Stomach (tissue), 9 donors: ENCODE results near the gene TRAF3IP3. TPM values are rescaled to one million over a fixed set of nuclear protein-coding genes. Genes with fewer than 3 reads are reported as not detected.

Source experiments
- DNase-seq, 2 donors: peaks; one replicate each; pipeline versions ENCODE4 v3.0.0 to v3.0.0-alpha.2; 2013 to 2019
- H3K27ac ChIP-seq, 5 donors: fragments of 200-600 bp in 4 of 5; sonication (generic) in 4 of 5; one replicate each; pipeline ENCODE4 v1.5.1; 2013 to 2019; ENCODE audit warnings: mild to moderate bottlenecking in 1 of 5, moderate library complexity in 1 of 5
- H3K27me3 ChIP-seq, 3 donors: fragments of 200-600 bp; sonication (generic); one replicate each; pipeline ENCODE4 v1.5.1; 2017 to 2019; ENCODE audit warnings: mixed run types in 1 of 3
- H3K36me3 ChIP-seq, 4 donors: fragments of 200-600 bp; sonication (generic); 1 replicate in 3 of 4; 2 replicates in 1 of 4; pipeline ENCODE4 v1.5.1; 2016 to 2019
- H3K4me1 ChIP-seq, 4 donors: fragments of 200-600 bp; sonication (generic); one replicate each; pipeline ENCODE4 v1.5.1; 2016 to 2019
- H3K4me3 ChIP-seq, 4 donors: fragments of 200-600 bp; sonication (generic) in 3 of 4; one replicate each; pipeline ENCODE4 v1.5.1; 2016 to 2019; ENCODE audit warnings: mild to moderate bottlenecking in 1 of 4
- H3K9me3 ChIP-seq, 4 donors: fragments of 200-600 bp; sonication (generic); one replicate each; pipeline ENCODE4 v1.5.1; 2016 to 2019
- EP300 ChIP-seq: sonication (generic); formaldehyde crosslinking; IDR thresholded peaks from one replicate; pipeline ENCODE4 v1.6.1; 2017; ENCODE audit warnings: antibody characterized with exemption
- POLR2A ChIP-seq, 4 donors: fragments of 450-650 bp; IDR thresholded peaks; one replicate each; pipeline ENCODE4 v1.6.1; 2016; ENCODE audit warnings: antibody characterized with exemption in 4 of 4, control low read depth in 2 of 4, mild to moderate bottlenecking in 1 of 4, moderate library complexity in 1 of 4
- POLR2AphosphoS5 ChIP-seq, 3 donors: sonication (generic); formaldehyde crosslinking; IDR thresholded peaks; one replicate each; pipeline ENCODE4 v1.6.1; 2016; ENCODE audit warnings: antibody characterized with exemption in 3 of 3
- WGBS, 5 donors: extraction: QIAGEN DNeasy Blood & Tissue Kit in 3 of 5; methylation state at CpG; one replicate each; pipeline versions ENCODE4 v1.1.5 to v1.1.7; 2013 to 2018; 5-methylcytosine and 5-hydroxymethylcytosine counted together
- intact Hi-C: fragments of 100-400 bp; cut with DNase I; formaldehyde crosslinking; loops from one replicate; pipeline ENCODE4 v1.15.1; 2023; ENCODE audit warnings: low total_unique reads
- polyA plus RNA-seq, 3 donors: library from polyadenylated mRNA; stranded (reverse); fragments of 200-250 nt; gene quantifications; one replicate each; pipeline ENCODE4 v1.2.3, GENCODE V29; 2013
- total RNA-seq, 5 donors: library from RNA; depleted of rRNA; stranded (reverse); fragments of >200 nt; gene quantifications; one replicate each; pipeline versions ENCODE4 v1.1.0 to v1.2.3, GENCODE V29; 2014 to 2016
- TF ChIP-seq, protein P1 (sequence below), 7 experiments: fragments of 450-650 bp in 4 of 7; fragments of 200-600 bp in 3 of 7; sonication (generic) in 3 of 7; IDR thresholded peaks; one replicate each; pipeline ENCODE4 v1.5.1; 2016 to 2019; ENCODE audit warnings: antibody characterized with exemption in 7 of 7, control low read depth in 2 of 7, mild to moderate bottlenecking in 1 of 7
- donor health status: healthy with polysubstance abuse.
- donor health status: Bipolar disorder and iron deficiency.
- donor health status: healthy.

The TRAF3IP3 gene
- total and polyA plus RNA-seq, 8 donors: 2.2 to 9.6 (median 3.3) TPM; not detected in 1

DNA sequence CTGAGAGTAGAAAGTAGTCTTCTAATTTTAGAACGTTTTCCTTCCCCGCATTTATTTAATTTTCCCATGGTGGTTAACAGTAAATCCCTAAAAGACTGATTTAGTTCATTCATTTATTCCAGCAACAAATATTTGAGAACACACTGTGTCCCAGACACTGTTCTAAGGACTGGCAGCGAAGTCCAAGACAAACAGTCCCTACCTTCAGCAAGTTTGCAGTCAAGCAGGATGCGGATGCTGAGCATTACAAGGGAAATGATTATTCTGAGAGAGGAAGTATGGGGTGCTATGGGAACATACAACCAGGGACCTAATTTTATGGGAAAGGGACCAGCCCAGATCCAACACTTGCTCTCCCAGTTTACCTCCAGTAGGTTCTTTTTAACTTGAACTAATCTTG lies 29.7 kb downstream of the TRAF3IP3 start:
- Histone ChIP-seq H3K27ac (peak overlapping the region in 4 of 5 donors; percentile 82 to 93 (median 88)), H3K4me3 (no peak overlapping the region), H3K9me3 (no peaks in the 10 kb centered on the region), H3K27me3 (no peaks in the 10 kb centered on the region), H3K4me1 (peaks cover 35 to 58% (median 54%) of the 10 kb centered on the region in 4 donors), H3K36me3 (peaks cover 0 to 33% (median 18%) of the 10 kb centered on the region in 4 donors)
- 57 to 94% (median 79%) methylated on average over 4 of the region's 4 CpGs for WGBS, 5 donors
- TF ChIP-seq POLR2A (IDR thresholded peaks at IDR 0.05): no peak
- TF ChIP-seq POLR2AphosphoS5 (IDR thresholded peaks at IDR 0.05): no peak
- TF ChIP-seq, protein P1, sequence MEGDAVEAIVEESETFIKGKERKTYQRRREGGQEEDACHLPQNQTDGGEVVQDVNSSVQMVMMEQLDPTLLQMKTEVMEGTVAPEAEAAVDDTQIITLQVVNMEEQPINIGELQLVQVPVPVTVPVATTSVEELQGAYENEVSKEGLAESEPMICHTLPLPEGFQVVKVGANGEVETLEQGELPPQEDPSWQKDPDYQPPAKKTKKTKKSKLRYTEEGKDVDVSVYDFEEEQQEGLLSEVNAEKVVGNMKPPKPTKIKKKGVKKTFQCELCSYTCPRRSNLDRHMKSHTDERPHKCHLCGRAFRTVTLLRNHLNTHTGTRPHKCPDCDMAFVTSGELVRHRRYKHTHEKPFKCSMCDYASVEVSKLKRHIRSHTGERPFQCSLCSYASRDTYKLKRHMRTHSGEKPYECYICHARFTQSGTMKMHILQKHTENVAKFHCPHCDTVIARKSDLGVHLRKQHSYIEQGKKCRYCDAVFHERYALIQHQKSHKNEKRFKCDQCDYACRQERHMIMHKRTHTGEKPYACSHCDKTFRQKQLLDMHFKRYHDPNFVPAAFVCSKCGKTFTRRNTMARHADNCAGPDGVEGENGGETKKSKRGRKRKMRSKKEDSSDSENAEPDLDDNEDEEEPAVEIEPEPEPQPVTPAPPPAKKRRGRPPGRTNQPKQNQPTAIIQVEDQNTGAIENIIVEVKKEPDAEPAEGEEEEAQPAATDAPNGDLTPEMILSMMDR (IDR thresholded peaks at IDR 0.05): no peak
- no peak for TF ChIP-seq EP300
- intact Hi-C loops: no loop called here
- no peak for DNase-seq

DNA sequence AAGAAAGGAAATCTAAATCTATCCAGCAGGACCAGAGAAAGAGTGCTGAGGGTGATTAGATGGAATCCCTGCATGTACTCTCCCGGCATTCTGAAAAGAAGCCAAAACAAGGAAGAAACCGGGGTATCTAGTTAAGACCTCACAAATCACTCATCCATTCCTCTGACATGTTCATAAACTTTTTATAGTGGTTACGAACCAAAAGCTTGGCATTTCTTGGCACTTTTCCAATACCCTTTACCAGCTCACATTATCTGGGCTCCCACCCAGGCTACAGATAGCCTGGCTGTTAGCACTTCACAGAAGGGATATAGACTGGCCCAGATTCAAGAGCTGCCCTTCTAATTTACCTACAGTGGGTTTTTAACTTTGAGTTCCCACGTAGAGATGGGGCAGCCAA lies 30.3 kb downstream of the TRAF3IP3 start:
- Histone ChIP-seq H3K27ac (peak overlapping the region in 4 of 5 donors; percentile 69 to 93 (median 81)), H3K4me1 (peaks cover 35 to 61% (median 58%) of the 10 kb centered on the region in 4 donors), H3K36me3 (peaks cover 0 to 32% (median 21%) of the 10 kb centered on the region in 4 donors), H3K9me3 (no peaks in the 10 kb centered on the region), H3K27me3 (no peaks in the 10 kb centered on the region), H3K4me3 (no peak overlapping the region)
- intact Hi-C loops: no loop called here
- no peak for DNase-seq
- WGBS, 5 donors: 37 to 60% (median 53%) methylated on average over 4 of the region's 4 CpGs
- TF ChIP-seq EP300 (no peak), POLR2A (IDR thresholded peaks at IDR 0.05) (no peak), POLR2AphosphoS5 (IDR thresholded peaks at IDR 0.05) (no peak)
- TF ChIP-seq, protein P1 (IDR thresholded peaks at IDR 0.05): no peak

DNA sequence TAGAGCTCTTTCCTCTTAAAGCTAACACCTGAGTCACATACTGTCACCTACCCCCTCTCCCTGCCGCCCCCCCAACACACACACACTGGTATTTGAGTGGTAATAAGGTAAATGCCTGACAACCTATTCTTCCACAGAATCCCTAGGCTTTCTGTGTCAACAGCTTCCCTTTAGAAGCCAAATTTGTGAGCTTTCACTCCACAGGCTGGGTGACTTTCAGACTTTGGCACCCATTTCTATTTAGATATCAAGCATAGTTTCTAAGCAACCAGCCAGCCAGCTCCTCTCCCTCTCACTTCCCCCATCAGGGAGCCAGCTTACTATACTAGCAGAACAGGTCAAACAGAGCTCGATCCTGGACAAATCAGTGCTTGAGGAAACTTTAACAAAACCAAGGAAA lies 31.7 kb downstream of the TRAF3IP3 start:
- Histone ChIP-seq H3K36me3 (peaks cover 0 to 41% (median 24%) of the 10 kb centered on the region in 4 donors), H3K27me3 (no peaks in the 10 kb centered on the region), H3K4me3 (no peak overlapping the region), H3K9me3 (no peaks in the 10 kb centered on the region), H3K4me1 (peaks cover 41 to 75% (median 65%) of the 10 kb centered on the region in 4 donors), H3K27ac (peak overlapping the region; percentile 69 to 93 (median 85))
- DNase-seq: peak; percentile 80 to 90
- WGBS, 5 donors: 19 to 38% (median 26%) methylated on average over 2 of the region's 2 CpGs
- intact Hi-C loops: no loop called here
- no peak for TF ChIP-seq EP300
- TF ChIP-seq POLR2AphosphoS5 (IDR thresholded peaks at IDR 0.05): peak in 2 of 3 donors; percentile 13 to 64
- TF ChIP-seq POLR2A (IDR thresholded peaks at IDR 0.05): no peak
- TF ChIP-seq, protein P1 (IDR thresholded peaks at IDR 0.05): no peak

DNA sequence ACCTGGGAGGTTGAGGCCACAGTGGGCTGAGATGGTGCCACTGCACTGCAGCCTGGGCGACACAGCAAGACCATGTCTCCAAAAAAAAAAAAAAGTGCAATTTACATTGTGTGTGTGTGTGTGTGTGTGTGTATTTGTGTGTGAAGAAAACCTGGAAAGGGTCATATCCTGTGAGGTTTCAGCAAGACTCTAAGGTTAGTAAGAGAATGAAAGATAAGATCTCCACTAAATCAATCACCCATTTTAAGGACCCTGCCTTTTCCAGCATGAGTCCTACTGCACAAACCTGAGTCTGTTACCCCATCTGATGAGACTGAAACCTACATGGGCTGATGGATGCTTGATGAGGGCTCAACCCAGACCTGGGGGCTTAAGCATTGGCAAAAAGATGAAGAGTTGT lies 33.4 kb downstream of the TRAF3IP3 start:
- Histone ChIP-seq H3K27me3 (no peaks in the 10 kb centered on the region), H3K9me3 (no peaks in the 10 kb centered on the region), H3K4me1 (peaks cover 32 to 66% (median 54%) of the 10 kb centered on the region in 4 donors), H3K4me3 (no peak overlapping the region), H3K27ac (peak overlapping the region in 3 of 5 donors; percentile 49 to 93 (median 85)), H3K36me3 (peaks cover 0 to 55% (median 27%) of the 10 kb centered on the region in 4 donors)
- TF ChIP-seq, protein P1 (IDR thresholded peaks at IDR 0.05): no peak
- TF ChIP-seq POLR2AphosphoS5 (IDR thresholded peaks at IDR 0.05) (no peak), EP300 (no peak), POLR2A (IDR thresholded peaks at IDR 0.05) (no peak)
- intact Hi-C loops: no loop called here
- 76 to 94% (median 93%) methylated on average over 1 of the region's 1 CpG for WGBS, 5 donors
- no peak for DNase-seq
